ENCODE results near the gene AHSP.
"Not testable (repeated sequence)": the region's sequence is repeated elsewhere in the genome, so short reads cannot be mapped to it uniquely, and the experiment has no call there.

AHSP gene

GRCh38 chr16:31501226-31501965 lies 26.3 kb upstream of the AHSP start:
- DNase-seq (ENCODE audit: low read depth) = no peak

GRCh38 chr16:31501966-31502348 lies 25.7 kb upstream of the AHSP start:
- DNase-seq (ENCODE audit: low read depth) = no peak

- DNase-seq (ENCODE audit: low read depth) = no peak
These were observed 24.7 kb upstream of the AHSP start for GRCh38 chr16:31502981-31503380.

GRCh38 chr16:31503555-31503954 lies 24.1 kb upstream of the AHSP start:
- not testable (repeated sequence) for DNase-seq (ENCODE audit: low read depth)

- DNase-seq (ENCODE audit: low read depth) = no peak
These were observed 23.5 kb upstream of the AHSP start for GRCh38 chr16:31504159-31504558.

GRCh38 chr16:31505483-31505882 lies 22.2 kb upstream of the AHSP start:
- no peak for DNase-seq (ENCODE audit: low read depth)

GRCh38 chr16:31507617-31507928 lies 20.1 kb upstream of the AHSP start:
- DNase-seq (ENCODE audit: low read depth) = no peak

GRCh38 chr16:31507929-31508705 lies 19.6 kb upstream of the AHSP start, which contains the start of gene RUSF1:
Gene RUSF1, minus strand, starts transcription at chr16:31508391. Its CDS starts 18 bp downstream, at chr16:31508373.
- peak; percentile 82 for DNase-seq (ENCODE audit: low read depth)

- no peak for DNase-seq (ENCODE audit: low read depth)
These were observed 18.9 kb upstream of the AHSP start for GRCh38 chr16:31508706-31509195.

GRCh38 chr16:31513126-31513525 lies 14.6 kb upstream of the AHSP start:
- DNase-seq (ENCODE audit: low read depth) = no peak

GRCh38 chr16:31513884-31514283 lies 13.8 kb upstream of the AHSP start:
- DNase-seq (ENCODE audit: low read depth) = no peak

- DNase-seq (ENCODE audit: low read depth) = no peak
These were observed 9.8 kb upstream of the AHSP start for GRCh38 chr16:31517800-31518402.

GRCh38 chr16:31519759-31520431 lies 7.8 kb upstream of the AHSP start:
- no peak for DNase-seq (ENCODE audit: low read depth)

GRCh38 chr16:31521368-31521767 lies 6.3 kb upstream of the AHSP start:
- no peak for DNase-seq (ENCODE audit: low read depth)

GRCh38 chr16:31522071-31522470 lies 5.6 kb upstream of the AHSP start:
- no peak for DNase-seq (ENCODE audit: low read depth)

- not testable (repeated sequence) for DNase-seq (ENCODE audit: low read depth)
These were observed 3.9 kb upstream of the AHSP start for GRCh38 chr16:31523768-31524167.

GRCh38 chr16:31525113-31525512 lies 2.6 kb upstream of the AHSP start:
- no peak for DNase-seq (ENCODE audit: low read depth)

- DNase-seq (ENCODE audit: low read depth) = no peak
These were observed 915 bp downstream of the AHSP start for GRCh38 chr16:31528523-31529107.

- DNase-seq (ENCODE audit: low read depth) = no peak
These were observed 1.6 kb downstream of the AHSP start for GRCh38 chr16:31529108-31529936.

GRCh38 chr16:31529937-31530312 lies 2.2 kb downstream of the AHSP start:
- DNase-seq (ENCODE audit: low read depth) = no peak

GRCh38 chr16:31530405-31530804 lies 2.7 kb downstream of the AHSP start:
- no peak for DNase-seq (ENCODE audit: low read depth)
